SK-N-SH (cell line): Measurements from ENCODE around the gene BNC2. TPM values are rescaled to one million over a fixed set of nuclear protein-coding genes. Genes with fewer than 3 reads are reported as not detected.

Experiments used
- CTCF ChIA-PET: fragments of 300-600, 350-600 bp; formaldehyde crosslinking; extraction: SDS; loops from one replicate; lab custom pipeline; 2021; lab: Yijun Ruan, JAX
- POLR2A ChIA-PET: fragments of 350-600 bp; sonication (Branson Sonifier 250); formaldehyde crosslinking; extraction: SDS; loops from one replicate; lab custom pipeline; 2020; ENCODE audit warnings: antibody characterized with exemption, inconsistent platforms; lab: Yijun Ruan, JAX
- DNase-seq: peaks from one replicate; pipeline ENCODE4 v3.0.0; 2012
- H2AFZ ChIP-seq: fragments of 200-600 bp; sonication (generic); 2 replicates; pipeline ENCODE4 v1.8.1; 2016; ENCODE audit warnings: antibody characterized with exemption, mild to moderate bottlenecking, low read depth
- H3F3A ChIP-seq: fragments of 200-600 bp; sonication (generic); replicated peaks from 2 replicates; pipeline ENCODE3; 2016; ENCODE audit warnings: antibody characterized with exemption, mild to moderate bottlenecking; ENCODE audit not compliant: insufficient read depth
- H3K27ac ChIP-seq, 2 experiments: fragments of 200-500 bp in 1 of 2; fragments of 200-600 bp in 1 of 2; sonication (Bioruptor generic) in 1 of 2; sonication (generic), shearing (Covaris generic) in 1 of 2; 2 replicates each; pipeline versions ENCODE4 v1.5.1 to v1.6.1; 2014 to 2016; ENCODE audit warnings: low read depth in 2 of 2, inconsistent platforms in 1 of 2, low read length in 1 of 2, mild to moderate bottlenecking in 1 of 2, mixed read lengths in 1 of 2
- H3K27me3 ChIP-seq: fragments of 200-600 bp; sonication (generic), shearing (Covaris generic); 2 replicates; pipeline ENCODE4 v1.6.1; 2016; ENCODE audit warnings: mixed run types; ENCODE audit not compliant: insufficient read depth
- H3K36me3 ChIP-seq, 2 experiments: fragments of 200-500 bp in 1 of 2; fragments of 200-600 bp in 1 of 2; sonication (Bioruptor generic) in 1 of 2; sonication (generic) in 1 of 2; replicated peaks in 1 of 2; 2 replicates each; pipeline versions ENCODE3 to v1.5.1; 2014 to 2016; ENCODE audit warnings: low read length in 1 of 2, mild to moderate bottlenecking in 1 of 2; ENCODE audit not compliant: insufficient read depth in 2 of 2, control insufficient read depth in 1 of 2
- H3K4me1 ChIP-seq, 2 experiments: fragments of 200-500 bp in 1 of 2; fragments of 200-600 bp in 1 of 2; sonication (Bioruptor generic) in 1 of 2; sonication (generic), shearing (Covaris generic) in 1 of 2; 2 replicates each; pipeline versions ENCODE4 v1.5.1 to v1.6.1; 2014 to 2016; ENCODE audit warnings: low read depth in 1 of 2, low read length in 1 of 2, mixed run types in 1 of 2; ENCODE audit not compliant: insufficient read depth in 2 of 2, control insufficient read depth in 1 of 2
- H3K4me2 ChIP-seq: fragments of 200-600 bp; sonication (generic), shearing (Covaris generic); 2 replicates; pipeline ENCODE4 v1.6.1; 2017; ENCODE audit warnings: mixed run types
- H3K4me3 ChIP-seq, 2 experiments: fragments of 200-500 bp in 1 of 2; fragments of 200-600 bp in 1 of 2; sonication (Bioruptor generic) in 1 of 2; sonication (generic), shearing (Covaris generic) in 1 of 2; 2 replicates each; pipeline versions ENCODE4 v1.5.1 to v1.8.1; 2014 to 2016; ENCODE audit warnings: low read depth in 2 of 2, inconsistent platforms in 1 of 2, low read length in 1 of 2, mild to moderate bottlenecking in 1 of 2, mixed read lengths in 1 of 2, moderate library complexity in 1 of 2
- H3K79me2 ChIP-seq: fragments of 200-600 bp; sonication (generic); 2 replicates; pipeline ENCODE4 v1.8.1; 2017; ENCODE audit warnings: mild to moderate bottlenecking; ENCODE audit not compliant: insufficient read depth
- H3K9ac ChIP-seq: fragments of 200-600 bp; sonication (generic); 2 replicates; pipeline ENCODE4 v1.6.1; 2017; ENCODE audit warnings: mixed run types
- H3K9me2 ChIP-seq: fragments of 200-600 bp; sonication (generic); 2 replicates; pipeline ENCODE4 v1.6.1; 2017; ENCODE audit warnings: mixed run types
- H3K9me3 ChIP-seq: fragments of 200-600 bp; sonication (generic); 2 replicates; pipeline ENCODE4 v1.6.1; 2017; ENCODE audit warnings: mixed run types, mild to moderate bottlenecking, moderate library complexity
- H4K20me1 ChIP-seq: fragments of 200-600 bp; sonication (generic); 2 replicates; pipeline ENCODE4 v1.6.1; 2017; ENCODE audit warnings: mild to moderate bottlenecking, mixed run types; ENCODE audit not compliant: insufficient read depth
- CHD2 ChIP-seq: fragments of 150-350 bp; IDR thresholded peaks from 2 replicates; pipeline ENCODE4 v1.6.1; 2018; ENCODE audit warnings: low read length; ENCODE audit not compliant: partially characterized antibody
- ELF1 ChIP-seq: IDR thresholded peaks from 2 replicates; pipeline ENCODE4 v1.4.0; 2012
- EZH2phosphoT487 ChIP-seq: fragments of 200-600 bp; sonication (generic); IDR thresholded peaks from 2 replicates; pipeline ENCODE4 v1.6.1; 2017; ENCODE audit warnings: low read depth, mixed run types, mild to moderate bottlenecking, antibody characterized with exemption, moderate library complexity, borderline replicate concordance
- FOXJ3 ChIP-seq: sonication (generic); formaldehyde crosslinking; IDR thresholded peaks from 2 replicates; pipeline ENCODE4 v1.5.1; 2020; ENCODE audit warnings: mild to moderate bottlenecking, missing genetic modification reagents
- FOXM1 ChIP-seq: IDR thresholded peaks from 2 replicates; pipeline ENCODE4 v1.4.0; 2012; ENCODE audit warnings: low read depth, mild to moderate bottlenecking
- GATA2 ChIP-seq: sonication (generic); formaldehyde crosslinking; IDR thresholded peaks from 2 replicates; pipeline ENCODE4 v1.5.0; 2020; ENCODE audit warnings: mild to moderate bottlenecking, missing genetic modification reagents
- IRF3 ChIP-seq: fragments of 150-350 bp; IDR thresholded peaks from 2 replicates; pipeline ENCODE4 v1.6.1; 2016; ENCODE audit warnings: mild to moderate bottlenecking, low read depth, low read length
- JUND ChIP-seq: IDR thresholded peaks from 2 replicates; pipeline ENCODE4 v1.4.0; 2012
- MAX ChIP-seq: IDR thresholded peaks from 2 replicates; pipeline ENCODE4 v1.4.0; 2012; ENCODE audit warnings: low read depth
- NRF1 ChIP-seq: IDR thresholded peaks from 2 replicates; pipeline ENCODE4 v1.6.1; 2012; ENCODE audit warnings: low read depth, mild to moderate bottlenecking, low read length
- POLR2AphosphoS5 ChIP-seq: IDR thresholded peaks from 2 replicates; pipeline ENCODE4 v1.6.1; 2012; ENCODE audit warnings: low read depth, low read length
- RCOR1 ChIP-seq: fragments of 150-350 bp; IDR thresholded peaks from 2 replicates; pipeline ENCODE4 v1.6.1; 2017; ENCODE audit warnings: antibody characterized with exemption, low read length
- RXRA ChIP-seq: IDR thresholded peaks from 2 replicates; pipeline ENCODE4 v1.4.0; 2012; ENCODE audit warnings: low read depth, mild to moderate bottlenecking, borderline replicate concordance
- TCF12 ChIP-seq: IDR thresholded peaks from 2 replicates; pipeline ENCODE4 v1.4.0; 2012
- TEAD4 ChIP-seq: IDR thresholded peaks from 2 replicates; pipeline ENCODE4 v1.4.0; 2012; ENCODE audit warnings: mild to moderate bottlenecking, borderline replicate concordance; ENCODE audit not compliant: insufficient read depth
- USF1 ChIP-seq: IDR thresholded peaks from 2 replicates; pipeline ENCODE4 v1.4.0; 2012; ENCODE audit warnings: low read depth, borderline replicate concordance
- ZBTB33 ChIP-seq: IDR thresholded peaks from 2 replicates; pipeline ENCODE4 v1.4.0; 2012; ENCODE audit warnings: low read depth, borderline replicate concordance
- WGBS: methylation state at CpG from one replicate; pipeline ENCODE4 v1.1.6; 2017; ENCODE audit warnings: low lambda C conversion rate; 5-methylcytosine and 5-hydroxymethylcytosine counted together
- polyA plus RNA-seq, 3 experiments: library from polyadenylated mRNA; depleted of rRNA; stranded (reverse); fragments of >200 nt; gene quantifications; 2 replicates each; pipeline ENCODE4 v1.2.3, GENCODE V29; 2012

Gene BNC2
- polyA plus RNA-seq, 1 of the 3 experiments (the other 2 are of a cell fraction): 8.8 TPM

GRCh38 chr9:16918920-16919319 is 48.5 kb upstream of the BNC2 start:
- H3K9me3 ChIP-seq: no peaks in the 10 kb centered on the region
- H3K9me2 ChIP-seq: no peaks in the 10 kb centered on the region
- no peak for DNase-seq
- H2AFZ ChIP-seq: no peak overlapping the region
- H3K79me2 ChIP-seq: no peaks in the 10 kb centered on the region
- H3K27me3 ChIP-seq: no peaks in the 10 kb centered on the region
- H4K20me1 ChIP-seq: no peaks in the 10 kb centered on the region
- H3K36me3 ChIP-seq: no peaks in the 10 kb centered on the region
- H3F3A ChIP-seq: no peaks in the 10 kb centered on the region
- H3K4me3 ChIP-seq: no peak overlapping the region
- H3K4me1 ChIP-seq: no peaks in the 10 kb centered on the region
- H3K4me2 ChIP-seq: no peak overlapping the region
- ChIA-PET POLR2A (no interaction called here), CTCF (no interaction called here)
- H3K9ac ChIP-seq: no peak overlapping the region
- WGBS: 75% methylated on average over 4 of the region's 4 CpGs
- no peak overlapping the region for H3K27ac ChIP-seq
- TF ChIP-seq RXRA (no peak), IRF3 (no peak), GATA2 (CRISPR knock-in tag) (no peak), CHD2 (no peak), NRF1 (no peak), ELF1 (no peak), FOXJ3 (CRISPR knock-in tag) (no peak), RCOR1 (no peak), JUND (no peak), ZBTB33 (no peak), POLR2AphosphoS5 (no peak), USF1 (no peak), TEAD4 (no peak), MAX (no peak), TCF12 (no peak), EZH2phosphoT487 (no peak), FOXM1 (no peak)
- TF ChIP-seq, all 33 proteins: peak for 0
